Cerebellar nuclear complex (tissue), 1 donor: ENCODE measurements around the gene KCNH1.

Experiments
- DNase-seq, 2 experiments: peaks; one replicate each; lab custom pipeline; 2025; lab: John Stamatoyannopoulos, UW

KCNH1 gene

DNA sequence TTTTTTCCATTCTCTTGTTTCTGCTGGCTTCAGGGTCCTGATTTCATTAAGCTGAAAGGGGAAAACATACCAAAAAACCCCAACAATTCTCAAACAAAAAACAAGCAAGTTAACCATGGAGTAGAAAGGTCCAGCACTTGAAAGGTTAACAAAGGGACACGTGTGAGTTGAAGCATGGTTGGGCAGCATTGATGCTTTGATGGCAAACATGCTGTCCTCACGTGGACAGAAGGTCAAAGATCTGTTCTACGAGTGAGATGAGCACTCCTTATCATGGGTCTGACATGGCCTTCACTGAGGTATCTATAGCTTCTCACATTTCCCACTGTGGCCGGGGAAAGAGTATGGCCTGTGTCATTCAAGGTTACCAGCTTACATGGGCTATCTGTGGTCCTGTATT is 410.3 kb downstream of the KCNH1 start:
- no peak for DNase-seq

- no peak for DNase-seq
Measured at GRCh38 chr1:210722410-210723081, 411.4 kb downstream of the KCNH1 start.

DNA sequence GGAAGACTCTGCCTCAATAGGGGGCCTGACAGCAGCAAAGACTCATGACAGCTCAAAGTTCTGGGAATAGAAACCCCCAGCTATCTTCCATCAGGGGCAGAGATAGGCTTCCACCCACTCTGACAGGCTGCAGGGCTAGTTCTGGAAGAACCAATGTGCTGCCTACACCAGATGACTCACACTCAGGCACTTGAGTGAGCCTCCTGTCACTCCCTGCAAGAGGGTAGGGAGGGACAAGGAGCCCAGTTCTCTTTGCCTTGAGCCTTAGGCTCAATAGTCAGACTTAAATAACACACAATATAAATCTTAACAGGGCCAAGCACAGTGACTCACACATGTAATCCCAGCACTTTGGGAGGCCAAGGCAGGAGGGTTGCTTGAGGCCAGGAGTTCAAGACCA is 418.9 kb downstream of the KCNH1 start:
- DNase-seq = no peak

GRCh38 chr1:210711825-210712612 is 421.9 kb downstream of the KCNH1 start:
- no peak for DNase-seq

DNA sequence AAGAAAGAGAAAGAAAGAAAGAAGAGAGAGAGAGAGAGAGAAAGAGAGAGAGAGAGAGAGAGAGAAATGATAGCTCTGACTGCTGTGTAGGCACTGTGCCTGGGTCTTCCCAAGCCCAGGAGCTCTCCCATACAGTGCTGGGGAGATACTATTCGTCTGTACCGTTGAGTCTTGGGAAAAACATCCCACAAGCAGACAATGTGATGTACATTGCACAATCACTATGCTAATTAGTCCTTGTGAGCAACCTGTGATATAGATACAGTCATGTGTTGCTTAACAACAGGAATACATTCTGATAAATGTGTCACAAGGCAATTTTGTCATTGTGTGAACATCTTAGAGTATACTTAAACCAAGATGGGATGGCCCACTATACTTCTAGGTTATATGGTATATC is 424.2 kb downstream of the KCNH1 start:
- no peak for DNase-seq

DNA sequence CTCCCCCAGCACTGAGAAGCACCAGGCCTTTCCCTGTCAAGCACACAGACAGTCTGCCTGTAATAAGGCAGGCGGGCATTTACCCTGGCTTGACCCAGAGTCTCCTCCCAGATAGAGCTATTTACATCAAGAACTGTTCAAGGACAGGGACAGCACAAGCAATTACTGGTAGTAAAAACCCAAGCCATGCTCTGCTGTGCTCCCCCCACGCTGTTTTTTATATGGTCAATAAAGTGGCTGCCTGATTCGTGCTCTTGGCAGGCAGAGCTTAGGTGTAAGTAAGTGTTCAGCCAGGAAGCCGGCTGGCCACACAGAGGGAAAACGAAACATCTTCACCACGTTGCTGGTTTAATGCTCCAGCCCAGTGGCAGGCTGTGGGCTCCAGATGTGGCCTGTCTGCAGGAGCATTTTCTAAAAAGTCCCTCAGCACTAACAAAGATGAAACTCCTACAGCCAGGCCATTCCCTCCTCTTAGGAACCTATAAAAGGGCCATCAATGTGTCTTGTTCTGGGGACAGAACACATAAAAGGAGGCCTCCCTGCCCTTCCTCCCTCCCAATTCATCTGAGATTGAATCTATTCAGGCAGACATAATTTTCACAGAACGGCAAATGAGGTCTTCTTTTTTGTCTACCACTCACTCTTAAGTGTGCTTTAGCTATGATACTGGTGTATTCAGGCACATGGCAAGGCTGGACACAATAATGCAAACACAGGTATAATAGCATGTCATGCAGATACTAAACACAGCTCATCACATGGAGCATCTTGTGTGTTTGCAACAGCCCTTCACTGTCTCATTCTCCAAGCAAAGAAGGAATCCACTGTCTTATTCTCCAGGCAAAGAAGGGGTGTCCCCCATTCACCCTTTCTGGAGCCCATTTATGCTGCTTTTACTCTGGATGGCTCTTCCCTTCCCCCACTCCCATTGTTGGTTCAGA is 426.4 kb downstream of the KCNH1 start:
- DNase-seq = no peak

- DNase-seq = no peak
Measured at GRCh38 chr1:210706246-210706645, 427.7 kb downstream of the KCNH1 start.

GRCh38 chr1:210705086-210705485 is 428.9 kb downstream of the KCNH1 start:
- no peak for DNase-seq

DNA sequence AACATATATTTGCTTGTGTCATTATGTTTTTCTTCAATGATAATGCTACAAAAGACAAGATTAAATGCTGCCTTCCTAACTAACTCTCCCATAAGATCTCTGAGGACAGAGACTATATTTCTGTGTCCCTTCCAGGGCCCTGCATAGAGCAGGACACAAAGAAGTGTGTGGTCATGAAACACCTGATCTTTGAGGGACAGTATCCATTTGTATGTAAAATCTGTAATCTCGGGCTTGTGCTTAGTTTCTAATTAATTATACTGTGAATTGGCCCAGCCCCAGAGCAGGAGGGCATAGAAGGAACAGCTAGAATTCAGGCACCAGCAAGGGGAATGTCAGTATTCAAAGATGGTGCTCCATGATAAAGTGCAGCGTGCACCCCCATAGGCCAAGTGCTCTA is 430.4 kb downstream of the KCNH1 start:
- no peak for DNase-seq

- no peak for DNase-seq
Measured at GRCh38 chr1:210702506-210702905, 431.4 kb downstream of the KCNH1 start.

- DNase-seq = no peak
Measured at GRCh38 chr1:210700511-210700910, 433.4 kb downstream of the KCNH1 start.

- no peak for DNase-seq
Measured at GRCh38 chr1:210700083-210700482, 433.9 kb downstream of the KCNH1 start.

GRCh38 chr1:210698661-210699060 is 435.3 kb downstream of the KCNH1 start:
- DNase-seq = no peak

DNA sequence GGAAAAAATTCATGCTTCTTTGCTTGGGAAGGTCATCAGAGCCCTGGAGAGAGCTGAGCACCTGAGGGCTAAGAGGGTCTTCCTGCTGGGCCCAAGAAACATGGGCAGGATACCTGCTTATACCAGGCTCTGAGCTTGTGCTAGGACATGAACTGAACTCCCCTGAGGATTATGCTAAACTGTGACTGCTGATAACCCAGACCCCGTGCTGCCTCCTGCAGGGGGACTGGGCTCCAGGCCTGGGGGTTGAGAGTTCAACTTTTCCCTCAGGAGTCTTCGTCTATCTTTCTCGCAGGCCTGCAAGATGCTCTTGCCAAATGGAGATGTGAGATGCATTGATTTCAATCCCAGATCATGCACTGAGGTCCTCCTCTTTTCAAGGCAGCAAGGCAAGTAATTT is 436.8 kb downstream of the KCNH1 start:
- DNase-seq = no peak

- DNase-seq = no peak
Measured at GRCh38 chr1:210696709-210697108, 437.2 kb downstream of the KCNH1 start.

- no peak for DNase-seq
Measured at GRCh38 chr1:210695026-210695425, 438.9 kb downstream of the KCNH1 start.

DNA sequence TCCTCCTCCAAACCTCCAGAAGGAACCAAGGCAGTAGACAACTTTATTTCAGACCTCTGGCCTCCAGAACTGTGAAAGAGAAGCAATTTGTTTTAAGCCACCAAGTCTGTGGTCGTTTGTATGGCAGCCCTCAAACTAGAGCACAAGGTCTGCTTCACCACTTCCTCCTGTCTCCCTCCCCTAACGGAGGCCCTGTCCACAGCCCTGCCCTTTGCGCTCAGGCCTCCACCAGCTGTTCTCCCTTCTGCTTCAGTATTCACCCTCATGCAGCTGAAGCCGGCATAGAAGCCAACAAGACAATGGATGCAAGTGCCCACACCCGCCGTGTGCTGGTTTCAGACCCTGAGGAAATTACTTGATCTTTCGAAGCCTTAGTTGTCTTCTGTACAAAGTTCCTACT is 441.2 kb downstream of the KCNH1 start:
- no peak for DNase-seq

DNA sequence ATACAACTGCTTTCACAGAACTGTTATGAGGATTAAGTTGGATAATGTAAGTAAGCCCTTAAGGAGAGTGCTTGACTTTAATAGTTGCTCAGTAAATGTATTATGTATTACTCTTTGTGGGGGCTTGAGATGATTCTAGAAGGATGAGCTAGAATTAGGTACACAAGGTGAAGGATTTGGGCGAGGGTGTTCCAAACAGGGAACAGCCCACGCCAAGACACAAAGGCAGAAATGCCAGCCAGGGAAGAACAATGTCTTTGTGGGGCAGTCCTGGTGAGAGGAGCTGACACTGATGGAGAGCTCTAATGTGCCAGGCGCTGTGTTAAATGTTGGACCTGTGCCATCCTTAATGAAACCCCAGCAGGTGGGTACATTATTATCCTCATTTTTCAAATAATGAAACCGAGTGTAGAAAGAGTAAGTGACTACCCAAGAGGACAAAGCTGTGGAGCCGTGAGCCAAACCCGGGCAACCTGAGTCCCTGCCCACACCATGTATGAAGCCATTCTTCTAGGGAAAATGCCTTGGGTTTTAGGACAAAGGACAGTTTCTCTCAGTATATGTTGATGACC is 442.8 kb downstream of the KCNH1 start:
- no peak for DNase-seq

- no peak for DNase-seq
Measured at GRCh38 chr1:210690236-210690635, 443.7 kb downstream of the KCNH1 start.

DNA sequence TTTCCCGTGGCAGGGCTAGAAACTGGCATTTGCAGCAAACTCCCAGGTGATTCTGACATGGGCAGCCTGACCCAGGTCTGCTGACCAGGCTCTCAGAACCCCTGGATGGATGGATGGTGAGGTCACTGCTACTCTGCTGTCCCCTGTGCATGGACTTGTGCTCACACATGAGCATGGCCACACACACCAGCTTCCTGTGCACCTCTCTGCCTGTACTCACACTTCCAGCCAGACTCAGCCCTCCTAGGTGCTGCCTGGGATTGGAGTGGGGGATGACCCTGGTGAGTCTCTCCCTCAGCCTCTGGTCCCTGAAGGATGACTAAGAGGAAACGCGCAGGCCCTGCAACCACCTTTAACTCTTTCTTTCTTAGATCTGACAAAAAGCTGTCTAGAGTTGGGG is 444.1 kb downstream of the KCNH1 start:
- no peak for DNase-seq

DNA sequence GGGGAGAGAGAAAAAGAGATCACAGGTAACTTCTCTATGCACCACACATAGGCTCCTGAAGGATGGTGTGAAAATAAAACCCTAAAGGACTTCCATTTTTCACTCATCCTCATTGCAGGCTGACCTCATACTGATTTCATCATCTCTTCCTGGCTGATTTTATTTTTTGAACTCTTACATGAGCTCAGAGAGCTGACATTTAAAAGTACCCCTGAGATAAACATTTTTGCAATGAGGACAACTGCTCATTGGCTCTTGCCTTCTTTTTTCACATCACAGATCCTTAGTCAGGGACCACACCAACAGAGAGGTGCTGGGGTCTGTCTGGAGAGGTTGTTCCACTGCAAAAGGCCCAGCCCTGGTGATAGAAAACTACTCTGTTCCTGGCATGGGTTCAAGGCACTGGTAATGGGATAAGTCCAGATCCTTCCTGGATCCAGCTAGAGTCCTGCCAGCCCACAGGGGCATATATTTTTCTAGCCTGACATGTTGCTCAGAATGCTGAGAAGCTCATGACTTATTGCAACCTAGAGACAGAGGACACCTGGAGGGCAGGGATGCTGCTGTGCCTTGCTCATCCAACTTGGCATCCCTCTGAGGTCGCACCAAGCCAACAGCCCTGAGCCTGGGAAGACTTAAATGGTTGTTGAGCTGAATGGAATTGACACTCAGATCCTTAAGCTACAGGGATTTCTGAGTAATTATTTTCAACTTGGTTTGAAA is 445.3 kb downstream of the KCNH1 start:
- no peak for DNase-seq
